GM12878 (cell line): Measurements from ENCODE around the gene ETDC. TPM values are rescaled to one million over a fixed set of nuclear protein-coding genes. Genes with fewer than 3 reads are reported as not detected.

ENCODE experiments used
- ATAC-seq: fragments of 200-7000 bp; cut with Tn5 transposase; 3 replicates; pipeline ENCODE4 v1.9.1; 2020; ENCODE audit warnings: mild to moderate bottlenecking, moderate library complexity
- BruUV-seq: library from RNA; stranded (reverse); fragments of 400-500 nt; replicated peaks from 2 replicates; lab custom pipeline; 2021; lab: Mats Ljungman, UMichigan
- CTCF ChIA-PET: fragments of 300-600 bp; sonication (Branson Sonifier 250); formaldehyde crosslinking; extraction: SDS; loops from one replicate; lab custom pipeline; 2021; ENCODE audit warnings: inconsistent platforms; lab: Yijun Ruan, JAX
- POLR2A ChIA-PET: fragments of 350-600 bp; formaldehyde crosslinking; extraction: SDS; loops from one replicate; lab custom pipeline; 2021; ENCODE audit warnings: inconsistent platforms; lab: Charles Lee
- RAD21 ChIA-PET: fragments of 300-600 bp; sonication (Branson Sonifier 250); formaldehyde crosslinking; loops from one replicate; lab custom pipeline; 2023; ENCODE audit warnings: antibody characterized with exemption; ENCODE audit not compliant: unreplicated experiment; lab: Charles Lee
- SMC1A ChIA-PET: fragments of 300-600 bp; sonication (Branson Sonifier 250); formaldehyde crosslinking; loops from one replicate; lab custom pipeline; 2023; ENCODE audit not compliant: unreplicated experiment, uncharacterized antibody; lab: Charles Lee
- DNase-seq: peaks from one replicate; pipeline ENCODE4 v3.0.0-alpha.2; 2011; ENCODE audit warnings: low read depth, low spot score
- FAIRE-seq: peaks from 3 replicates; lab custom pipeline; 2011; peaks lifted over from hg19 to GRCh38; lab: Jason Lieb, UNC
- H2AFZ ChIP-seq: 2 replicates; pipeline ENCODE4 v1.6.0; 2011; ENCODE audit warnings: low read depth, low read length, control low read depth; ENCODE audit not compliant: control insufficient read depth
- H3K27ac ChIP-seq: 2 replicates; pipeline ENCODE4 v1.5.1; 2011; ENCODE audit warnings: control low read depth; ENCODE audit not compliant: control insufficient read depth, insufficient read depth
- H3K27me3 ChIP-seq, 2 experiments: replicated peaks in 1 of 2; 2 replicates each; pipeline versions ENCODE4 v1.6.0 to v1.6.1; 2011; ENCODE audit warnings: low read length in 1 of 2; ENCODE audit not compliant: control insufficient read depth in 2 of 2, insufficient read depth in 2 of 2
- H3K36me3 ChIP-seq, 2 experiments: 2 replicates each; pipeline ENCODE4 v1.5.1; 2011; ENCODE audit warnings: low read length in 1 of 2; ENCODE audit not compliant: control insufficient read depth in 2 of 2, insufficient read depth in 2 of 2
- H3K4me1 ChIP-seq: 2 replicates; pipeline ENCODE4 v1.6.1; 2011; ENCODE audit warnings: mild to moderate bottlenecking, low read length, moderate library complexity, mixed read lengths; ENCODE audit not compliant: control insufficient read depth, insufficient read depth
- H3K4me2 ChIP-seq: 2 replicates; pipeline ENCODE4 v1.6.0; 2011; ENCODE audit warnings: control low read depth; ENCODE audit not compliant: control insufficient read depth, insufficient read depth
- H3K4me3 ChIP-seq: fragments of 200-600 bp; sonication (generic); 2 replicates; pipeline ENCODE4 v1.5.1; 2016
- H3K79me2 ChIP-seq: 2 replicates; pipeline ENCODE4 v1.6.0; 2011; ENCODE audit warnings: low read length; ENCODE audit not compliant: control insufficient read depth, insufficient read depth
- H3K9ac ChIP-seq: 2 replicates; pipeline ENCODE4 v1.8.0; 2011; ENCODE audit warnings: low read length, control low read depth, mixed read lengths; ENCODE audit not compliant: control insufficient read depth, insufficient read depth
- H3K9me3 ChIP-seq: replicated peaks from 3 replicates; pipeline ENCODE4 v1.5.1; 2011; ENCODE audit warnings: mild to moderate bottlenecking, low read length; ENCODE audit not compliant: control insufficient read depth, insufficient read depth
- H4K20me1 ChIP-seq: 2 replicates; pipeline ENCODE4 v1.6.0; 2011; ENCODE audit not compliant: control insufficient read depth, insufficient read depth
- IRF4 ChIP-seq: IDR thresholded peaks from 2 replicates; pipeline ENCODE4 v1.6.1; 2011; ENCODE audit warnings: low read depth, low read length
- MEF2A ChIP-seq: IDR thresholded peaks from 2 replicates; pipeline ENCODE4 v1.6.1; 2011; ENCODE audit warnings: low read depth, mild to moderate bottlenecking, low read length, moderate library complexity; ENCODE audit not compliant: insufficient read depth
- NFXL1 ChIP-seq: fragments of 450-650 bp; IDR thresholded peaks from 2 replicates; pipeline ENCODE4 v1.6.1; 2017; ENCODE audit warnings: antibody characterized with exemption, mild to moderate bottlenecking, borderline replicate concordance
- NR2C2 ChIP-seq: IDR thresholded peaks from 2 replicates; pipeline ENCODE4 v1.6.1; 2011; ENCODE audit warnings: borderline replicate concordance, low read depth; ENCODE audit not compliant: control insufficient read depth, insufficient read length
- RFX5 ChIP-seq: IDR thresholded peaks from 2 replicates; pipeline ENCODE4 v1.6.1; 2011; ENCODE audit warnings: low read depth, low read length, improper control_type of control experiment
- SMC3 ChIP-seq: IDR thresholded peaks from 2 replicates; pipeline ENCODE4 v1.6.1; 2011; ENCODE audit warnings: low read length, improper control_type of control experiment, borderline replicate concordance
- TCF3 ChIP-seq: IDR thresholded peaks from 2 replicates; pipeline ENCODE4 v1.6.1; 2012; ENCODE audit warnings: low read depth, mild to moderate bottlenecking, low read length, borderline replicate concordance; ENCODE audit not compliant: insufficient read depth
- ZNF24 ChIP-seq: fragments of 450-650 bp; IDR thresholded peaks from 2 replicates; pipeline ENCODE4 v1.6.1; 2017; ENCODE audit warnings: antibody characterized with exemption, mild to moderate bottlenecking
- ZNF622 ChIP-seq: fragments of 450-650 bp; IDR thresholded peaks from 2 replicates; pipeline ENCODE4 v1.6.1; 2017; ENCODE audit warnings: mild to moderate bottlenecking, inconsistent platforms
- WGBS: methylation state at CpG from one replicate; pipeline ENCODE4 v1.1.6; 2016; ENCODE audit warnings: low lambda C conversion rate; ENCODE audit not compliant: insufficient replicate concordance, insufficient coverage; ENCODE audit errors: missing lambda C conversion rate; 5-methylcytosine and 5-hydroxymethylcytosine counted together
- in situ Hi-C: fragments of 300-500 bp; cut with MboI; formaldehyde crosslinking; loops from 9 replicates; pipeline ENCODE4 v1.14.3; 2018; ENCODE audit warnings: mixed read lengths
- intact Hi-C: fragments of 100-400 bp; cut with micrococcal nuclease; formaldehyde crosslinking; loops from one replicate; pipeline ENCODE4 v1.14.2; 2022; ENCODE audit not compliant: unreplicated experiment
- polyA plus RNA-seq, 11 experiments: library from polyadenylated mRNA; depleted of rRNA in 4 of 11; unstranded in 6 of 11; stranded (reverse) in 5 of 11; fragments of >200 nt; fragmentation: Nextera tagmentation in 4 of 11; fragmentation: Illumina TruSeq in 1 of 11; extraction: Ambion mirVana in 4 of 11; extraction: Trizol in 1 of 11; gene quantifications; 1 replicate in 1 of 11; 2 replicates in 10 of 11; pipeline versions ENCODE4 v1.2.1 to v1.2.3, GENCODE V29; 2011 to 2016; ENCODE audit warnings: inconsistent platforms in 2 of 11, missing spikeins in 2 of 11, low read depth in 1 of 11
- total RNA-seq, 4 experiments: library from RNA; depleted of rRNA in 3 of 4; stranded (reverse); fragments of >200 nt in 3 of 4; fragmentation: Illumina TruSeq in 1 of 4; extraction: Trizol in 1 of 4; gene quantifications; 2 replicates each; pipeline versions ENCODE4 v1.2.1 to v1.2.3, GENCODE V29; 2013 to 2021
- TF ChIP-seq, protein P1 (sequence below): fragments of 450-650 bp; IDR thresholded peaks from 2 replicates; pipeline ENCODE4 v1.6.1; 2017; ENCODE audit warnings: mild to moderate bottlenecking, moderate library complexity
- TF ChIP-seq, protein P2 (sequence below): IDR thresholded peaks from 2 replicates; pipeline ENCODE4 v1.6.1; 2012; ENCODE audit warnings: low read depth, low read length, improper control_type of control experiment

ETDC gene
- total and polyA plus RNA-seq, 10 of the 15 experiments (the other 5 are each of a cell fraction or from before 2014, with no cell fraction given): not detected

DNA sequence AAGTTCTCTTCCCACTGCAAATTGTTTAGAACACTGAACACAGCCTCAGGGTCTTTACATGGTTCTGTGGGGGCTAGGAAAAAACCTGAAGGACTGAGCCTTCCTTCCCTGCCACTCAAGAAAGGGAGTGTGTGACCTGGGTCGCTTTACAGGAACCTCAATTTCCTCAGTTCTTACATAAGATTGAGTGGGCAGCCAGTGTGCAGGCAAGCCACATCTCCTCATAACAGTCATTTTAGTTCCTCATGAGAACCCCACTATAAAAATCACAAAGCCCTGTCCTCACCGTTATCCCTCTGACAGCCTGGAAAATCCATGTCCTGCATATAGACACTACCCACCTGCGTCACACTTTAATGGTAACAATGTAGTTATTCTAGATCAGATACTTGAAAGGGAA lies 2.1 kb upstream of the ETDC start:
- WGBS: 46% methylated on average over 3 of the region's 3 CpGs
- BruUV-seq: no TSS peak
- no peak for FAIRE-seq
- no peaks in the 10 kb centered on the region for H3K79me2 ChIP-seq
- no peak overlapping the region for H3K9ac ChIP-seq
- in situ Hi-C loops (no loop called here), intact Hi-C loops (no loop called here)
- ATAC-seq: no peak
- no peaks in the 10 kb centered on the region for H3K9me3 ChIP-seq
- H4K20me1 ChIP-seq: no peaks in the 10 kb centered on the region
- H3K4me3 ChIP-seq: no peak overlapping the region
- no peaks in the 10 kb centered on the region for H3K36me3 ChIP-seq
- no peak for DNase-seq
- no peak overlapping the region for H3K27ac ChIP-seq
- H3K27me3 ChIP-seq: no peaks in the 10 kb centered on the region
- ChIA-PET SMC1A (no interaction called here), CTCF (no interaction called here), RAD21 (no interaction called here), POLR2A (no interaction called here)
- TF ChIP-seq MEF2A (no peak), NFXL1 (no peak)
- H3K4me2 ChIP-seq: no peak overlapping the region
- H3K4me1 ChIP-seq: no peaks in the 10 kb centered on the region
- H2AFZ ChIP-seq: no peak overlapping the region

DNA sequence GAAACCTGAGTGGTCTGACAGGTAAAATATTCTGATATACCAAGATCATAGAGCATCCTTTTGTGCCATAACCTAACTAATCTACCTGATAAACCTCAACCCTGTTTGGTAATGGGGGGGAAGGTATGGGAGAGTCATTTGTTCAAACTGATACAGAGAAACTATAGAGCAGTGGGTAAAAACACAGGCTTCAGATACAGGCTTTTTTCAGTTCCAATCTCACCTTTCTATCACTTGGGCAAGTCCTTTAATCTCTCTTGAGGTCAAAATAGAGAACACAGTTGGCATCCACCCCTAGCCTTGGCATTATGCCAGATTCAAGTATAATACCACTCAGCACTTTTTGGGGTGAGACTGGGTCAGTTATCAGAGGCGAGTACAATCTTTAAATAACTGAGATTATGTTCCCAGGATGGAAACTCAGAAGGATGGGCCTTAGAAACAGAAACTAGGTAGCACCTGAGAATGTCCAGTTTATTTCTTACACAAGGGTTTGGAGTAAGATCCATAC lies 880 bp upstream of the ETDC start:
- FAIRE-seq: no peak
- WGBS: 35% methylated on average over 1 of the region's 1 CpG
- intact Hi-C loops: no loop called here
- TF ChIP-seq SMC3 (no peak), ZNF622 (no peak), RFX5 (no peak), TCF3 (no peak), IRF4 (no peak), NR2C2 (no peak), ZNF24 (no peak)
- TF ChIP-seq, protein P1, sequence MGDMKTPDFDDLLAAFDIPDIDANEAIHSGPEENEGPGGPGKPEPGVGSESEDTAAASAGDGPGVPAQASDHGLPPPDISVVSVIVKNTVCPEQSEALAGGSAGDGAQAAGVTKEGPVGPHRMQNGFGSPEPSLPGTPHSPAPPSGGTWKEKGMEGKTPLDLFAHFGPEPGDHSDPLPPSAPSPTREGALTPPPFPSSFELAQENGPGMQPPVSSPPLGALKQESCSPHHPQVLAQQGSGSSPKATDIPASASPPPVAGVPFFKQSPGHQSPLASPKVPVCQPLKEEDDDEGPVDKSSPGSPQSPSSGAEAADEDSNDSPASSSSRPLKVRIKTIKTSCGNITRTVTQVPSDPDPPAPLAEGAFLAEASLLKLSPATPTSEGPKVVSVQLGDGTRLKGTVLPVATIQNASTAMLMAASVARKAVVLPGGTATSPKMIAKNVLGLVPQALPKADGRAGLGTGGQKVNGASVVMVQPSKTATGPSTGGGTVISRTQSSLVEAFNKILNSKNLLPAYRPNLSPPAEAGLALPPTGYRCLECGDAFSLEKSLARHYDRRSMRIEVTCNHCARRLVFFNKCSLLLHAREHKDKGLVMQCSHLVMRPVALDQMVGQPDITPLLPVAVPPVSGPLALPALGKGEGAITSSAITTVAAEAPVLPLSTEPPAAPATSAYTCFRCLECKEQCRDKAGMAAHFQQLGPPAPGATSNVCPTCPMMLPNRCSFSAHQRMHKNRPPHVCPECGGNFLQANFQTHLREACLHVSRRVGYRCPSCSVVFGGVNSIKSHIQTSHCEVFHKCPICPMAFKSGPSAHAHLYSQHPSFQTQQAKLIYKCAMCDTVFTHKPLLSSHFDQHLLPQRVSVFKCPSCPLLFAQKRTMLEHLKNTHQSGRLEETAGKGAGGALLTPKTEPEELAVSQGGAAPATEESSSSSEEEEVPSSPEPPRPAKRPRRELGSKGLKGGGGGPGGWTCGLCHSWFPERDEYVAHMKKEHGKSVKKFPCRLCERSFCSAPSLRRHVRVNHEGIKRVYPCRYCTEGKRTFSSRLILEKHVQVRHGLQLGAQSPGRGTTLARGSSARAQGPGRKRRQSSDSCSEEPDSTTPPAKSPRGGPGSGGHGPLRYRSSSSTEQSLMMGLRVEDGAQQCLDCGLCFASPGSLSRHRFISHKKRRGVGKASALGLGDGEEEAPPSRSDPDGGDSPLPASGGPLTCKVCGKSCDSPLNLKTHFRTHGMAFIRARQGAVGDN: no peak
- TF ChIP-seq, protein P2, sequence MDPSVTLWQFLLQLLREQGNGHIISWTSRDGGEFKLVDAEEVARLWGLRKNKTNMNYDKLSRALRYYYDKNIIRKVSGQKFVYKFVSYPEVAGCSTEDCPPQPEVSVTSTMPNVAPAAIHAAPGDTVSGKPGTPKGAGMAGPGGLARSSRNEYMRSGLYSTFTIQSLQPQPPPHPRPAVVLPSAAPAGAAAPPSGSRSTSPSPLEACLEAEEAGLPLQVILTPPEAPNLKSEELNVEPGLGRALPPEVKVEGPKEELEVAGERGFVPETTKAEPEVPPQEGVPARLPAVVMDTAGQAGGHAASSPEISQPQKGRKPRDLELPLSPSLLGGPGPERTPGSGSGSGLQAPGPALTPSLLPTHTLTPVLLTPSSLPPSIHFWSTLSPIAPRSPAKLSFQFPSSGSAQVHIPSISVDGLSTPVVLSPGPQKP: no peak

More for the DNA sequence above, 880 bp upstream of the ETDC start:
- no peaks in the 10 kb centered on the region for H3K27me3 ChIP-seq
- no peaks in the 10 kb centered on the region for H3K36me3 ChIP-seq
- H2AFZ ChIP-seq: no peak overlapping the region
- no peaks in the 10 kb centered on the region for H3K4me1 ChIP-seq
- ChIA-PET SMC1A (no interaction called here), RAD21 (no interaction called here), CTCF (no interaction called here), POLR2A (no interaction called here)
- in situ Hi-C loops: no loop called here
- no TSS peak for BruUV-seq
- no peak for DNase-seq
- H3K79me2 ChIP-seq: no peaks in the 10 kb centered on the region
- no peak overlapping the region for H3K4me2 ChIP-seq
- no peak overlapping the region for H3K9ac ChIP-seq
- H3K9me3 ChIP-seq: no peaks in the 10 kb centered on the region
- no peak for ATAC-seq
- no peak overlapping the region for H3K27ac ChIP-seq
- H4K20me1 ChIP-seq: no peaks in the 10 kb centered on the region
- no peak overlapping the region for H3K4me3 ChIP-seq
